A549 treated with Hydrocortisone at 1 μM for 4 hours (cell line): ENCODE results near the gene C16orf92. TPM values are rescaled to one million over a fixed set of nuclear protein-coding genes. Genes with fewer than 3 reads are reported as not detected.

Source experiments
- total RNA-seq: library from RNA; stranded (reverse); fragments of 200-300 nt; extraction: Qiagen RNA extraction; gene quantifications from 5 replicates; pipeline ENCODE4 v1.2.3, GENCODE V29; 2022

The C16orf92 gene
- total RNA-seq = not detected in 5 replicates

GRCh38 chr16:30022887-30023286, at the start of gene C16orf92:
Gene C16orf92, plus strand, starts transcription at chr16:30023198. Its CDS starts 143 bp downstream, at chr16:30023341.

GRCh38 chr16:29973384-29974246, 49.4 kb upstream of the C16orf92 start, which contains the start of gene TAOK2:
Gene TAOK2, plus strand, starts transcription at chr16:29973868. Its CDS starts 3,905 bp downstream, at chr16:29977773.

GRCh38 chr16:29995324-29995910, 27.6 kb upstream of the C16orf92 start, which contains the start of gene HIRIP3:
Gene HIRIP3, minus strand, starts transcription at chr16:29995617. Its CDS starts 12 bp downstream, at chr16:29995605.

GRCh38 chr16:29995911-29996765, 26.9 kb upstream of the C16orf92 start, which contains the start of gene INO80E:
Gene INO80E, plus strand, starts transcription at chr16:29996241. Its CDS starts 70 bp downstream, at chr16:29996311.

GRCh38 chr16:30010844-30011713, 11.9 kb upstream of the C16orf92 start, which contains the start of gene DOC2A:
Gene DOC2A, minus strand, starts transcription at chr16:30011027. Its CDS starts 805 bp downstream, at chr16:30010222.

GRCh38 chr16:30030841-30031413, 7.9 kb downstream of the C16orf92 start, which contains the start of gene TLCD3B:
Gene TLCD3B, minus strand, starts transcription at chr16:30031271. Its CDS starts 744 bp downstream, at chr16:30030527.

GRCh38 chr16:30065102-30065942, 42.3 kb downstream of the C16orf92 start, which contains the start of gene ALDOA:
Gene ALDOA, plus strand, starts transcription at chr16:30065760. Its CDS starts 1,138 bp downstream, at chr16:30066898.

Other genes with a start within 250 kb of the C16orf92 start
- gene ZG16, start 244.9 kb upstream of the C16orf92 start, total RNA-seq = not detected in 5 replicates
- gene KIF22, start 232.4 kb upstream of the C16orf92 start, total RNA-seq = 86.4 to 92.6 TPM (median 90.5 TPM) in 5 replicates
- 160 to 170 TPM (median 168 TPM) in 5 replicates for gene MAZ, start 216.7 kb upstream of the C16orf92 start, total RNA-seq
- gene PRRT2, start 211.0 kb upstream of the C16orf92 start, total RNA-seq = 0.26 to 0.52 TPM (median 0.31 TPM) in 5 replicates
- 38.6 to 43.2 TPM (median 40.7 TPM) in 5 replicates for gene PAGR1, start 207.0 kb upstream of the C16orf92 start, total RNA-seq
- 131 to 146 TPM (median 140 TPM) in 5 replicates for gene MVP, start 202.7 kb upstream of the C16orf92 start, total RNA-seq
- 67.9 to 92.6 TPM (median 87.4 TPM) in 5 replicates for gene CDIPT, start 160.0 kb upstream of the C16orf92 start, total RNA-seq
- gene SEZ6L2, start 123.6 kb upstream of the C16orf92 start, total RNA-seq = 18.2 to 22.4 TPM (median 20.4 TPM) in 5 replicates
- gene ASPHD1, start 122.7 kb upstream of the C16orf92 start, total RNA-seq = 15.8 to 26.9 TPM (median 23.3 TPM) in 5 replicates
- gene KCTD13, start 97.0 kb upstream of the C16orf92 start, total RNA-seq = 12.0 to 15.5 TPM (median 13.9 TPM) in 5 replicates
- 83.5 to 102 TPM (median 96.1 TPM) in 5 replicates for gene TMEM219, start 61.1 kb upstream of the C16orf92 start, total RNA-seq
- gene TAOK2, start 49.3 kb upstream of the C16orf92 start, total RNA-seq = 28.0 to 31.9 TPM (median 30.9 TPM) in 5 replicates
- gene HIRIP3, start 27.6 kb upstream of the C16orf92 start, total RNA-seq = 14.5 to 17.7 TPM (median 15.5 TPM) in 5 replicates
- 94.8 to 122 TPM (median 102 TPM) in 5 replicates for gene INO80E, start 27.0 kb upstream of the C16orf92 start, total RNA-seq
- 1.5 to 2.5 TPM (median 2.0 TPM) in 5 replicates for gene DOC2A, start 12.2 kb upstream of the C16orf92 start, total RNA-seq
- gene TLCD3B, start 8.1 kb downstream of the C16orf92 start, total RNA-seq = 0.18 to 0.43 TPM (median 0.32 TPM) in 5 replicates
- 1,622 to 1,806 TPM (median 1,747 TPM) in 5 replicates for gene ALDOA, start 42.6 kb downstream of the C16orf92 start, total RNA-seq
- 137 to 149 TPM (median 140 TPM) in 5 replicates for gene PPP4C, start 52.8 kb downstream of the C16orf92 start, total RNA-seq
- 0.23 to 0.33 TPM (median 0.28 TPM) in 5 replicates for gene TBX6, start 68.7 kb downstream of the C16orf92 start, total RNA-seq
- 4.2 to 10.2 TPM (median 7.7 TPM) in 5 replicates for gene YPEL3, start 73.0 kb downstream of the C16orf92 start, total RNA-seq
- 1.2 to 1.5 TPM (median 1.3 TPM) in 5 replicates for gene GDPD3, start 90.3 kb downstream of the C16orf92 start, total RNA-seq
- gene MAPK3, start 100.0 kb downstream of the C16orf92 start, total RNA-seq = 32.3 to 36.4 TPM (median 35.2 TPM) in 5 replicates
- gene CORO1A, start 160.4 kb downstream of the C16orf92 start, total RNA-seq = 1.9 to 2.9 TPM (median 2.8 TPM) in 5 replicates
- gene BOLA2B, start 170.5 kb downstream of the C16orf92 start, total RNA-seq = 98.3 to 218 TPM (median 209 TPM) in 5 replicates
- 7.8 to 14.7 TPM (median 13.7 TPM) in 5 replicates for gene SLX1A, start 170.7 kb downstream of the C16orf92 start, total RNA-seq
- gene SULT1A3, start 176.1 kb downstream of the C16orf92 start, total RNA-seq = 4.9 to 10.8 TPM (median 7.0 TPM) in 5 replicates
- 1.7 to 3.0 TPM (median 2.7 TPM) in 5 replicates for gene NPIPB13, start 225.3 kb downstream of the C16orf92 start, total RNA-seq